Measurements from ENCODE around the gene TDP2.
"Not testable (repeated sequence)": the region's sequence is repeated elsewhere in the genome, so short reads cannot be mapped to it uniquely, and the experiment has no call there.

The TDP2 gene

DNA sequence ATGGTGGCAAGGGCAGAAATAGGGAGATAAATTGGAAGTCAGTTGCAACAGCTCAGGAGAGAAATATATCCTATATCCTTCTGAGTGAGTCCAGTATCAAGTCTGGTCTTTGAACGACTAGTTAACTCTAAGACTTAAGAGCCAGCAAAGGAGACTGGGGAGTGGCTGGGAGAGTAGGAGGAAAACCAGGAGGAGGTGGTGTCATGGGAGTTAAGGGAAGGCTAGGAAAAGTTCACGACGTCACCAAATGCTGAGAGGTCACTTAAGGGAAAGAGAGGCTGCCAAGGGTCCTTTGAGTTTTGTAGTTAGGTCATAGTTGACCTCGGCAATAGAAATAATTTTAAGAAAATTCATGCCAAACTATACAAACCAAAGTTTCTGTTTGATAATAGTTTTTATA lies 25.3 kb upstream of the TDP2 start:
- peaks cover 11 to 13% of the 10 kb centered on the region in 2 donors for H3K36me3 Mint-ChIP-seq
- no peaks in the 10 kb centered on the region for H3K9me3 Mint-ChIP-seq
- H3K27me3 Mint-ChIP-seq = no peaks in the 10 kb centered on the region
- H3K4me3 Mint-ChIP-seq = no peak overlapping the region
- ATAC-seq (replicated peaks) (no peak), DNase-seq (no peak)
- H3K4me1 Mint-ChIP-seq = peaks cover 4 to 12% of the 10 kb centered on the region in 2 donors
- H3K27ac Mint-ChIP-seq = no peak overlapping the region

DNA sequence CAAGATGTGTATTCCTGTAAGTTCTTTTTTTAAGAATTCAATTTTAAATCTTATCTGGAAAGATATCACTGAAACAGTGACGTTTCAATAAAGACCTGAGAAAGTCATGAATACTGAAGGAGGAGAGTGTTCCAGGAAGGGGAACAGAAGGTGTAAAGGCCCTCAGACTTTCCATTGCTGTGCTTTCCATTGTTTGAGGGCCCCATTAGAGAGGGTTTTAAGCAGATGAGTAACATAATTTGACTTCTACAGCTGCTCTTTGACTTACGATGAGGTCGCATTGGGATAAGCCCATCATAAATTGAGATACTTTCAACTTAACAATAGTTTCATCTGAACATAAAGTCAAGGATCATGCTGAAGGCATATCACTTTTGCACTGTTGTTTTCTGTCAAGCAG lies 24.9 kb upstream of the TDP2 start:
- no peak for ATAC-seq (replicated peaks)
- Mint-ChIP-seq H3K36me3 (peaks cover 11 to 13% of the 10 kb centered on the region in 2 donors), H3K4me3 (no peak overlapping the region), H3K9me3 (no peaks in the 10 kb centered on the region), H3K27ac (no peak overlapping the region), H3K27me3 (no peaks in the 10 kb centered on the region), H3K4me1 (peaks cover 4 to 12% of the 10 kb centered on the region in 2 donors)
- DNase-seq = no peak

DNA sequence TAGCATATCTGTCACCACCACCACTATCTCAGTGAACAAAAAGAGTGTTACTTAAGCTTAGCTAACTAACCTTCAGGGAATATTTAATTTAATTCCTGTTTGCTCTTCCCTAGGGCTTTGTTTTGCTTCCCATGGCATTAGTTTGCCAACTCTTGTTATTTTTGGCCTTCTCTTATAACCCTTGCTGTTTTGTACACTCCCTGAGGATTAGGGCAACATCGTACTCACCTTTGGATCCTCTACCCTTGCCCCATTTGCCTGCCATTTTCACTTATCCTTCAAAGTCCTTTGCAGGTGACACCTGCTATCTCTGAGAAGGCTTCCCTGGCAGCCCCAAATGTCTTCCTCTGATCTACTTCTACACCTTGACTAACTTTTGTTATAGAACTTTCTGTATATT lies 23.9 kb upstream of the TDP2 start:
- DNase-seq = no peak
- Mint-ChIP-seq H3K4me3 (no peak overlapping the region), H3K27me3 (no peaks in the 10 kb centered on the region), H3K9me3 (no peaks in the 10 kb centered on the region), H3K36me3 (peaks cover 10 to 11% of the 10 kb centered on the region in 2 donors), H3K27ac (peak overlapping the region; percentile 3), H3K4me1 (peaks cover 2 to 4% of the 10 kb centered on the region in 2 donors)
- ATAC-seq (replicated peaks) = no peak

DNA sequence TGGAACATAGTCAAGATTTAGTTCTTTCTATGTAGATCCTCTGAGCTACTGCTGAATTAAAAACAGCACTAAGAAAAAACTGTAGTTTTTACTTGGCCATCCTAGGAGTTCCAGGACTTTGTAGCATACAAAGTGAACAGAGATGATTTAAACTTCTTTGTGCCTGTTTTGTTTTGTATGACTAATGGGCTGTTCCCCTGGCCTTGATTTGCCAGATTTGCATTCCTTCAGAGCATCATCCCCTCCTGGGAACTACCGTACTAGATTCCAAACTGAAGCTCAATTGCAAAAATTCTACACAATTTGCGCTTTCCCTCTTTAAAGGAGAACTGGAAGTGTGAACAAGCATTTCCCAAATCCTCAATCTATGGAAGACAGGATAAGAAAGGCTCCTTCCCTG lies 23.3 kb upstream of the TDP2 start:
- no peaks in the 10 kb centered on the region for H3K27me3 Mint-ChIP-seq
- no peaks in the 10 kb centered on the region for H3K9me3 Mint-ChIP-seq
- no peaks in the 10 kb centered on the region for H3K4me1 Mint-ChIP-seq
- DNase-seq (no peak), ATAC-seq (replicated peaks) (no peak)
- peaks cover 6 to 8% of the 10 kb centered on the region in 2 donors for H3K36me3 Mint-ChIP-seq
- no peak overlapping the region for H3K4me3 Mint-ChIP-seq
- H3K27ac Mint-ChIP-seq = no peak overlapping the region

DNA sequence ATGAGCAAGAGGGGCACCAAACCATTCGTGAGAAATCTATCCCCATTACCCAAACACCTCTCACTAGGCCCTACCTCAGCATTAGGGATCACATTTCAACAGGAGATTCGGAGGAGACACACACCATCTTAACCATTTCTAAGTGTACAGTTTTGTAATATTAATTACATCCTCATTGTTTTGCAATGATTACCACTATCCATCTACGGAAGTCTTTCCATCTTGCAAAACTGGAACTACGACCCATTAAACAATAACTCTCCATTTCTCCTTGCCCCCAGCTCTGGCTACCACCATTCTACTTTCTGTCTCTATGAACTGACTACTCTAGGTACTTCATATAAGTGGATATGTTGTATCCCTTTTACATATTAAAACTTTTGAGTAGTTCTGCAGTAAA lies 20.2 kb upstream of the TDP2 start:
- Mint-ChIP-seq H3K4me1 (no peaks in the 10 kb centered on the region), H3K27me3 (no peaks in the 10 kb centered on the region), H3K36me3 (peaks cover 11 to 12% of the 10 kb centered on the region in 2 donors), H3K9me3 (no peaks in the 10 kb centered on the region), H3K27ac (no peak overlapping the region), H3K4me3 (no peak overlapping the region)
- no peak for DNase-seq
- ATAC-seq (replicated peaks) = no peak

DNA sequence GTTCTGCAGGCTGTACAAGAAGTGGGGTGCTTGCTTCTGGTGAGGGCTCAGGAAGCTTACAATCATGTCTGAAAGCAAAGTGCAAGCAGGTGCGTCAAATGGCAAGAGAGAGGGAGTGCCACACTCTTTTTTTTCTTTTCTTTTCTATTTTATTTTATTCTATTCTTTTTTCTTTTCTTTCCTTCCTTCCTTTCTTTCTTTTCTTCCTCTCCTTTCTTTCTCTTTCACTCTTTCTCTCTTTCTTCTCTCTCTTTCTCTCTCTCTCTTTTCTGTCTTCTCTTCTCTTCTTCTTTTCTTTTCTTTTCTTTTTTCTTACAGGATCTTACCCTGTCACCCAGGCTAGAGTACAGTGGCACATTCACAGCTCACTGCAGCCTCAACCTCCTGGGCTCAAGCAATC lies 19.7 kb upstream of the TDP2 start:
- Mint-ChIP-seq H3K27ac (no peak overlapping the region), H3K4me3 (no peak overlapping the region), H3K36me3 (peaks cover 13 to 17% of the 10 kb centered on the region in 2 donors), H3K9me3 (no peaks in the 10 kb centered on the region), H3K27me3 (no peaks in the 10 kb centered on the region), H3K4me1 (peaks cover 0 to 1% of the 10 kb centered on the region in 2 donors)
- no peak for ATAC-seq (replicated peaks)
- no peak for DNase-seq

DNA sequence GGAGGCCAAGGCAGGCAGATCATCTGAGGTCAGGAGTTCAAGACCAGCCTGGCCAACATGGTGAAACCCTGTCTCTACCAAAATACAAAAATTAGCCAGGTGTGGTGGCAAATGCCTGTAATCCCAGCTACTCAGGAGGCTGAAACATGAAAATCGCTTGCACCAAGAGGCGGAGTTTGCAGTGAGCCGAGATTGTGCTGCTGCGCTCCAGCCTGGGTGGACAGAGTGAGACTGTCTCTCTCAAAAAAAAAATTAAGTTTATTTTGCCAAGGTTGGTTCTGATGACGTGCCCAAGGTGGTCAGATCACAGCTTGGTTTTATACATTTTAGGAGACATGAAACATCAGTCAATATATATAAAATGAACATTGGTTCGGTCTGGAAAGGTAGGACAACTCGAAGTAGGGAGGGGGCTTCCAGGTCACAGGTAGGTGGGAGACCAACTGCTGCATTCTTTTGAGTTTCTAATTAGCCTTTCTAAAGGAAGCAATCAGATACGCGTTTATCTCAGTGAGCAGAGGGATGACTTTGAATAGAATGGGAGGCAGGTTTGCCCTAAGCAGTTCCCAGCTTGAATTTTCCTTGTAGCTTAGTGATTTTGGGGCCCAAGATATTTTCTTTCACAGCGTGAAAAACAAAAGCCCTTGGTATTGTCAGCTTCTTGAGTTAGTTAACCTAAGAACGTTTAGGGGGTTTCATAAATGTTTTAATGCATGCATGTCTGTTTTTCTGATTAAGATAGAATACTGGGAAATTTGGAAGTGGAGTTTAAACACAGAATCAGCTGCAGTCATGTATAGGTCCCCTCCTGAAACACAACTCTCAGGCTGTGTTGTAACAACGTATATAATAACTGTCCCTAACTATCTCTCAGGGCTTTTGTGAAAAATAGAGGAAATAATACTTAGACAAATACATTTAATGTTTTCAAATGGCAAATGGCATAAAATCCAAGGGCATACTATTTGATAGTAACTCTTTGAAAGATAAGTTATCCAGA lies 16.9 kb upstream of the TDP2 start:
- no peak overlapping the region for H3K27ac Mint-ChIP-seq

DNA sequence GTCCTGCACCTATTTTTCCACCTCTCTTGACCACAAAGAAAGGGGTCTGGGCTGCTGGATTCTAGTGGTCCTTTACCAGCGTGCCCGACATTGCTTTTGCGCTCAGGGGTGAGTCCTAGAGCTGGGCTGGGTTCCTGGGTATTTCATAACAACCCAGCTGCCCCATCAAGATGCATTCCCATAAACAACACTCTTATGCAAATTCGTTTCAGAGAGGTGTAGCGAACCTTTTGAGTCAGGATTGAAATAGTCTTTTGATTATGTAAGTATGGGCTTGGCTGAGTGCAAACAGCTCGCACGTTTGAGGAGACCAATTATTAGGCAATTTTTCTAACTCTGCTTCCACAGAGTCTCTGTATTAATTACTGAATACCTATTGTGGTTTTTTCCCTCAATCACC lies 13.9 kb upstream of the TDP2 start:
- ATAC-seq (replicated peaks) (no peak), DNase-seq (no peak)
- no peaks in the 10 kb centered on the region for H3K27me3 Mint-ChIP-seq
- H3K4me1 Mint-ChIP-seq = peaks cover 0 to 3% of the 10 kb centered on the region in 2 donors
- H3K4me3 Mint-ChIP-seq = no peak overlapping the region
- no peak overlapping the region for H3K27ac Mint-ChIP-seq
- no peaks in the 10 kb centered on the region for H3K9me3 Mint-ChIP-seq
- peaks cover 8 to 13% of the 10 kb centered on the region in 2 donors for H3K36me3 Mint-ChIP-seq

More for the DNA sequence above, 16.9 kb upstream of the TDP2 start:
- ATAC-seq (replicated peaks) (no peak), DNase-seq (no peak)
- Mint-ChIP-seq H3K4me3 (no peak overlapping the region), H3K36me3 (peaks cover 12 to 18% of the 10 kb centered on the region in 2 donors), H3K27me3 (no peaks in the 10 kb centered on the region), H3K4me1 (peaks cover 0 to 3% of the 10 kb centered on the region in 2 donors), H3K9me3 (no peaks in the 10 kb centered on the region)

DNA sequence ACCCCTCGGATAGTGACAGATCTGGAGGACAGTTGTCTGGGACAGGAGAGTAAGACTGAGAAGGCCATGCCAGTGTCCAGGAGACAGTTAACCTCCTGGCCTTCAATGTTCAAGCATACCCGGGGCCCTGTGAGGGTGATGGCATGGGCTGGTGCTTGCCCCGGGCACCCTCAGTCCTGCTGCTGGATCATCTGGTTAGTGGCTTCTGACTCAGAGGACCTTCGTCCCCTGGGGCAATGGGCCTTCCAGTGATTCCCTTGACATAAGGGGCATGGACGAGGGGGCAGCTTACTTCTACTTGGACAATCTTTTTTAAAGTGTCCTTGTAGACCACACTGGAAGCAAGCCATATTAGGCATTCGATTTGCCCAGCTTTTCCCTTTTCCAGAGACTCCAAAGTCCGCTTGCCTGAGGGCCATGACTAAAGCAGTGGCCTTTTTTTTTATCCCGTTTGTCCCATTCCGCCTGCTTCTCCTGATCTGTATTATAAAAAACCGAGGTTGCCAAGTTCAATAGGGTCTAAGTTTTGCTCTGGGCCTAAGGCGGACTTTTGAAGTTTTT lies 12.2 kb upstream of the TDP2 start:
- H3K9me3 Mint-ChIP-seq; ATAC-seq (replicated peaks): not testable (repeated sequence)
- H3K36me3 Mint-ChIP-seq = peaks cover 18 to 21% of the 10 kb centered on the region in 2 donors

DNA sequence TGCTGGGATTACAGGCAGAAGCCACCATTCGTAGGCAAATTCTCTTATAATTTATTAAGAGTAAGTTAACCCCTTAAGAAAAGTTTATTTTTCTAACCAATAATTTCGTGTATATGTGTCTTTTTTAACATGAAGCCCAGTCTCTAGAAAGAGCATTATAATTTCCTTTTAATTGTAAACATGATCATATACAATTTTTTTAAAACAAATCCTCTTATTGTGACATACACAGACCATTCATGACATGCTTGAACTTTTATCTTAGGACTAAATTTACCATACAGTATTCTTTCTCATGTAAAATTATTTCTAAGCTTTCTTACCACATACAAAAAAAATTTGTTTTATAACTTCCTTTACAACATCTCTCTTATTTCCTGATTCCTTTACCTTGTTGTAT lies 6.9 kb upstream of the TDP2 start:
- Mint-ChIP-seq H3K27me3 (no peaks in the 10 kb centered on the region), H3K4me3 (no peak overlapping the region), H3K9me3 (peaks cover 0 to 4% of the 10 kb centered on the region in 2 donors), H3K36me3 (peaks cover 29 to 35% of the 10 kb centered on the region in 2 donors), H3K27ac (no peak overlapping the region), H3K4me1 (peaks cover 4 to 7% of the 10 kb centered on the region in 2 donors)
- no peak for DNase-seq
- ATAC-seq (replicated peaks) = no peak

More for the DNA sequence above, 12.2 kb upstream of the TDP2 start:
- H3K27ac Mint-ChIP-seq, H3K4me3 Mint-ChIP-seq, H3K27me3 Mint-ChIP-seq, DNase-seq, H3K4me1 Mint-ChIP-seq: not testable (repeated sequence)

DNA sequence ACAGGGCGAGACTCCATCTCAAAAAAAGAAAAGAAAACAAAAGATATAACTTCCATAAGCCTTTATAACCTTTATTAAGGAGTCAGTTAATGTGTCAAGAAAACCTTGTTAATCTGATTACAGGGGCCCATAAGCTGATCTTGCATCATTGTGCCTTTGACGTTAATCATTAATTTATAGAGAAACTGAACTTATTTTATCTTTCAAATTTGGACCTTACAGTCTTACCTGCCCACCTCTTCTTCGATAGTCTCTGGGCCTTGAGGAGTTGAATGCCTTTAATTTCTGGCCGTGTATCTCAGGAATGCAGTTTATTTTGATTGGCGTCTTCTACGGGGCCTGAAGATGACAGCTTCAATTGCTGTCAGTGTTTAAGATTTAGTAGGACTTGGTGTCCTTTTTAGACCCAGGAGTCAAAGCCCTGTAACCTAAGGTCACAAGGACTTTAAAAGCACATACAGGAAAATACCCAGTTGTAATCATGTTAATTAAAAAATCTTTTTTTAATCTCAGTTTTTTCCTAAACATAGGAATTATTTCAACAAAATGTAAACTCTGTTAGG lies 6.0 kb upstream of the TDP2 start:
- H3K27ac Mint-ChIP-seq = no peak overlapping the region
- H3K27me3 Mint-ChIP-seq = no peaks in the 10 kb centered on the region
- peaks cover 0 to 4% of the 10 kb centered on the region in 2 donors for H3K9me3 Mint-ChIP-seq
- peaks cover 29 to 36% of the 10 kb centered on the region in 2 donors for H3K36me3 Mint-ChIP-seq
- peaks cover 4 to 13% of the 10 kb centered on the region in 2 donors for H3K4me1 Mint-ChIP-seq
- no peak overlapping the region for H3K4me3 Mint-ChIP-seq
- no peak for DNase-seq
- ATAC-seq (replicated peaks) = no peak

DNA sequence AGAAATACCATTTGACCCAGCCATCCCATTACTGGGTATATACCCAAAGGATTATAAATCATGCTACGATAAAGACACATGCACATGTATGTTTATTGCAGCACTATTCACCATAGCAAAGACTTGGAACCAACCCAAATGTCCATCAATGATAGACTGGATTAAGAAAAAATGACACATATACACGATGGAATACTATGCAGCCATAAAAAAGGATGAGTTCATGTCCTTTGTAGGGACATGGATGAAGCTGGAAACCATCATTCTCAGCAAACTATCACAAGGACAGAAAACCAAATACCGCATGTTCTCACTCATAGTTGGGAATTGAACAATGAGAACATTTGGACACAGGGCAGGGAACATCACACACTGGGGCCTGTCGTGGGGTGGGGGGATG lies 4.4 kb upstream of the TDP2 start:
- peaks cover 29 to 40% of the 10 kb centered on the region in 2 donors for H3K36me3 Mint-ChIP-seq
- H3K4me1 Mint-ChIP-seq = peaks cover 9 to 17% of the 10 kb centered on the region in 2 donors

DNA sequence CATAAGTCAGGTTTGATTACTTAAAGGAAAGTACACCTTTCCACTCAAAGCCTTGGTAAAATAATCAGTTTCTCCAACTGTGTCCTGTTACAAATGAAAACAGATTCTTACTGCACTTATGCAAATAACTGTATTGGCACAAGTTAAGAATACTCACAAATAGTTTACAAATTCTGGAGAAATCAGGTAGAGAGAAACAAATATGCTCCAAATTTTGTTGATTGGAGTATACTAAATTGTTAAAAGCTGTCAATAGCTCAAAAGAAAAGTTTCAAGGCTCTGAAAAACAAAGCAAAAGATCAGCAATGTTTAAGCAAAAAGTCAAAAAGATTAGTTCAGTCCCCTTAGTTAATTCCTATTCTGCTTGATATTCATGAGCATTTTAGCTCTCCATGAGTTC lies 3.8 kb upstream of the TDP2 start:
- not testable (repeated sequence) for H3K27me3 Mint-ChIP-seq; DNase-seq; H3K4me3 Mint-ChIP-seq; H3K9me3 Mint-ChIP-seq; ATAC-seq (replicated peaks); H3K27ac Mint-ChIP-seq
- peaks cover 26 to 40% of the 10 kb centered on the region in 2 donors for H3K36me3 Mint-ChIP-seq
- H3K4me1 Mint-ChIP-seq = peaks cover 9 to 21% of the 10 kb centered on the region in 2 donors

More for the DNA sequence above, 4.4 kb upstream of the TDP2 start:
- H3K9me3 Mint-ChIP-seq; ATAC-seq (replicated peaks); DNase-seq; H3K27me3 Mint-ChIP-seq; H3K27ac Mint-ChIP-seq; H3K4me3 Mint-ChIP-seq: not testable (repeated sequence)

DNA sequence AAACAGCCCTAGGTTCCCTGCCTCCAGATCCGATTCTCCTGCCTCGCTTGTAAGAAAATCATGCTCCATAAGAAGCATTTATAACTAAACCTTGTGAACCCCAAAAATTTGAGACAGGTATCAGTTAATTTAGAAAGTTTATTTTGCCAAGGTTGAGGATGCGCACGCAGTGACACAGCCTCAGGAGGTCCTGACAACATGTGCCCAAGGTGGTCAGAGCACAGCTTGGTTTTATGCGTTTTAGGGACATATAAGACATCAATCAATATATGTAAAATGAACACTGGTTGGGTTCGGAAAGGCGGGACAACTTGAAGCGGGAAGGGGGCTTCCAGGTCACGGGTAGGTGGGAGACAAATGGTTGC lies 2.3 kb upstream of the TDP2 start:
- H3K27me3 Mint-ChIP-seq = no peaks in the 10 kb centered on the region
- DNase-seq (no peak), ATAC-seq (replicated peaks) (no peak)
- peaks cover 22 to 37% of the 10 kb centered on the region in 2 donors for H3K36me3 Mint-ChIP-seq
- no peak overlapping the region for H3K27ac Mint-ChIP-seq
- peaks cover 16 to 34% of the 10 kb centered on the region in 2 donors for H3K4me1 Mint-ChIP-seq
- H3K4me3 Mint-ChIP-seq = no peak overlapping the region
- H3K9me3 Mint-ChIP-seq = peaks cover 0 to 4% of the 10 kb centered on the region in 2 donors

Measured in stimulated activated naive B cell treated with anti-CD40 and anti-IgM and Interleukin-4, amounts not matched to agents 10 μg/mL and 1 μg/mL and 100 μg/mL, for 72 hours (primary cell).